ENCODE measurements around the gene LIAS.

Gene LIAS

DNA sequence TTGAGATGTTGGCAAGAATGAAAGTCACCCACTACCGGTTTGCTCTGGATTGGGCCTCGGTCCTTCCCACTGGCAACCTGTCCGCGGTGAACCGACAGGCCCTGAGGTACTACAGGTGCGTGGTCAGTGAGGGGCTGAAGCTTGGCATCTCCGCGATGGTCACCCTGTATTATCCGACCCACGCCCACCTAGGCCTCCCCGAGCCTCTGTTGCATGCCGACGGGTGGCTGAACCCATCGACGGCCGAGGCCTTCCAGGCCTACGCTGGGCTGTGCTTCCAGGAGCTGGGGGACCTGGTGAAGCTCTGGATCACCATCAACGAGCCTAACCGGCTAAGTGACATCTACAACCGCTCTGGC lies 12.4 kb upstream of the LIAS start:
- DNase-seq (ENCODE audit: low read depth) = no peak
- TF ChIP-seq, protein P1, sequence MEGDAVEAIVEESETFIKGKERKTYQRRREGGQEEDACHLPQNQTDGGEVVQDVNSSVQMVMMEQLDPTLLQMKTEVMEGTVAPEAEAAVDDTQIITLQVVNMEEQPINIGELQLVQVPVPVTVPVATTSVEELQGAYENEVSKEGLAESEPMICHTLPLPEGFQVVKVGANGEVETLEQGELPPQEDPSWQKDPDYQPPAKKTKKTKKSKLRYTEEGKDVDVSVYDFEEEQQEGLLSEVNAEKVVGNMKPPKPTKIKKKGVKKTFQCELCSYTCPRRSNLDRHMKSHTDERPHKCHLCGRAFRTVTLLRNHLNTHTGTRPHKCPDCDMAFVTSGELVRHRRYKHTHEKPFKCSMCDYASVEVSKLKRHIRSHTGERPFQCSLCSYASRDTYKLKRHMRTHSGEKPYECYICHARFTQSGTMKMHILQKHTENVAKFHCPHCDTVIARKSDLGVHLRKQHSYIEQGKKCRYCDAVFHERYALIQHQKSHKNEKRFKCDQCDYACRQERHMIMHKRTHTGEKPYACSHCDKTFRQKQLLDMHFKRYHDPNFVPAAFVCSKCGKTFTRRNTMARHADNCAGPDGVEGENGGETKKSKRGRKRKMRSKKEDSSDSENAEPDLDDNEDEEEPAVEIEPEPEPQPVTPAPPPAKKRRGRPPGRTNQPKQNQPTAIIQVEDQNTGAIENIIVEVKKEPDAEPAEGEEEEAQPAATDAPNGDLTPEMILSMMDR (conservative IDR thresholded peaks at IDR 0.05; ENCODE audit: low read depth, low read length) = no peak
- H3K4me3 ChIP-seq (ENCODE audit: low read depth, low read length) = peak overlapping the region; percentile 53

DNA sequence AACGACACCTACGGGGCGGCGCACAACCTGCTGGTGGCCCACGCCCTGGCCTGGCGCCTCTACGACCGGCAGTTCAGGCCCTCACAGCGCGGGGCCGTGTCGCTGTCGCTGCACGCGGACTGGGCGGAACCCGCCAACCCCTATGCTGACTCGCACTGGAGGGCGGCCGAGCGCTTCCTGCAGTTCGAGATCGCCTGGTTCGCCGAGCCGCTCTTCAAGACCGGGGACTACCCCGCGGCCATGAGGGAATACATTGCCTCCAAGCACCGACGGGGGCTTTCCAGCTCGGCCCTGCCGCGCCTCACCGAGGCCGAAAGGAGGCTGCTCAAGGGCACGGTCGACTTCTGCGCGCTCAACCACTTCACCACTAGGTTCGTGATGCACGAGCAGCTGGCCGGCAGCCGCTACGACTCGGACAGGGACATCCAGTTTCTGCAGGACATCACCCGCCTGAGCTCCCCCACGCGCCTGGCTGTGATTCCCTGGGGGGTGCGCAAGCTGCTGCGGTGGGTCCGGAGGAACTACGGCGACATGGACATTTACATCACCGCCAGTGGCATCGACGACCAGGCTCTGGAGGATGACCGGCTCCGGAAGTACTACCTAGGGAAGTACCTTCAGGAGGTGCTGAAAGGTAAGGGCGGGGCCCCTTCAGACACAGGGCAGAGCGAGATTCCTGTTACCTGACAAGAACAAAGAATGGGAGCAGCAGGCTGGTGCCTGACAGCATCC lies 11.8 kb upstream of the LIAS start:
- peak; percentile 79 for DNase-seq (ENCODE audit: low read depth)
- TF ChIP-seq, protein P1 (conservative IDR thresholded peaks at IDR 0.05; ENCODE audit: low read depth, low read length) = peak; percentile 58
- H3K4me3 ChIP-seq (ENCODE audit: low read depth, low read length) = peak overlapping the region; percentile 53

DNA sequence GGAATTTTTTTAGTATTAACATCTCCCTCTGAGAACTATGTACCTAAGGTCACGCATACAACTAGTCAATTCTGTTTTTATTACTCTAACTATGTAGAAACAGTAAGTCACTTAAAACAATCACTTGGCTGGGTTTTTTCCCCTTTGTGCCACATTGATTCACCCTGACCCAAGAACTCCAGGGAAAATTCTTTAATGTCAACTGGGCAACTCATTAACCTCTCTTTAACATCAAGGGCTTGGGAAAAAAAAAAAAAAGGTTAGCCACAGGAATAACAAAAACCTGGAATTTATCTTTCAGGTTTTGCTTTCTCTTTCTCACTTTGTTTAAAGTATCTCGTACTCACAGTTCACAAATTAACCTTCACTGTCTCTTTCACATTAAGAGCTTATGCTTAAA lies 8.2 kb upstream of the LIAS start:
- TF ChIP-seq, protein P1 (conservative IDR thresholded peaks at IDR 0.05; ENCODE audit: low read depth, low read length) = no peak
- H3K4me3 ChIP-seq (ENCODE audit: low read depth, low read length) = no peak overlapping the region
- DNase-seq (ENCODE audit: low read depth) = no peak

DNA sequence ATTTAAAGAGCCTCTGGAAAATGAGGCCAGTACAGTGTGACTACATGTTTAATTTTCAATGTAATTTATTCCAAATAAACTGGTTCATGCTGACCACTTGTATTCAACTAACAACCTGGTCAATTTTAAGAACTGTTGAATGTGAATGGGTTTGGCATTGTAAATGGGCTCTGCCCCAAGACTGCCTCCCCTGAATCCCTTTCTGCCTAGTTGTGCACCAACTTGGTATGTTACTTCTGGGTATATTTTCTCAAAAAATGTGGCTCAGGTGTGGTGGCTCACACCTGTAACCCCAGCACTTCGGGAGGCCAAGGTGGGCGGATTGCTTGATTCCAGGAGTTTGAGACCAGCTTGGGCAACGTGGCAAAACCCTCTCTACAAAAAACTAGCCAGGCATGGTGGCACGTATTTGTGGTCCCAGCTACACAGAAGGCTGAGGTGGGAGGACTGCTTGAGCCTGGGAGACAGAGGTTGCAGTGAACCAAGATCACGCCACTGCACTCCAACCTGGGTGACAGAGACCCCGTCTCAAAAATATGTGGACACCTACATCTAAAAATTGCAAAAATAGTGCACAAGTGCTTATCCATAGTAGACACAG lies 7.3 kb upstream of the LIAS start:
- DNase-seq (ENCODE audit: low read depth) = no peak
- no peak overlapping the region for H3K4me3 ChIP-seq (ENCODE audit: low read depth, low read length)
- TF ChIP-seq, protein P1 (conservative IDR thresholded peaks at IDR 0.05; ENCODE audit: low read depth, low read length) = no peak

DNA sequence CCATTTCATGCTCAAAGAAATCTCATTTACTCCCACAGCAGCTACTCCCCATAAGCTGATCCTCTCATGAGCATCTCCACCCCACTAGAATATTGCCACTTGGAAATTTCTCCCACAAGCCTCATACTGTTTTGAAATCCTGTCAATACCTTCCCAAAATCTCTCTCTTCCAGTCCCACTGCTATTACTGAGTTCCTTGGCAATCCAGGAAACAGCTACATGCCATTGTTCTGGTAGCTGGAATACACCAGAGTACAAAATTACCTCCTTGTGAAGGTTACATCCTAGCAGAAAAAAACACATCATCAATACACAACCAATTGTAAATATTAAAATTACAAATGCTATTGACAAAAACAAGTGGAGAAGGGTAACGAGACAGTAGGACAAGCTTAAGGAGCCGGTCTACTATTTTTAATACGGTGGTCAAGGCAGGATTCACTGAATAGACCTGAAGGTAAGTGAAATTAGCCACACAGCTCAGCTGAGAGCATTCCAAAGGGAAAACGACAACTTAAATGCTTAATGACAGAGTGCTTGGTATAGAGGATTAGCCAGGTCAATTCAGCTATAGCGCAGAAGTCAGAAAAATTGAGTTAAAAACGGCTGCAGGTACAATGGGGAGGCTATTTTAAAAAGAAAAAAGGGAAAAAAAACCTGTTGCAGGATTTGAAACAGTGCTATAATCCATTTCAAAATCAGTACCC lies 6.5 kb upstream of the LIAS start:
- no peak overlapping the region for H3K4me3 ChIP-seq (ENCODE audit: low read depth, low read length)
- DNase-seq (ENCODE audit: low read depth) = no peak
- TF ChIP-seq, protein P1 (conservative IDR thresholded peaks at IDR 0.05; ENCODE audit: low read depth, low read length) = no peak

DNA sequence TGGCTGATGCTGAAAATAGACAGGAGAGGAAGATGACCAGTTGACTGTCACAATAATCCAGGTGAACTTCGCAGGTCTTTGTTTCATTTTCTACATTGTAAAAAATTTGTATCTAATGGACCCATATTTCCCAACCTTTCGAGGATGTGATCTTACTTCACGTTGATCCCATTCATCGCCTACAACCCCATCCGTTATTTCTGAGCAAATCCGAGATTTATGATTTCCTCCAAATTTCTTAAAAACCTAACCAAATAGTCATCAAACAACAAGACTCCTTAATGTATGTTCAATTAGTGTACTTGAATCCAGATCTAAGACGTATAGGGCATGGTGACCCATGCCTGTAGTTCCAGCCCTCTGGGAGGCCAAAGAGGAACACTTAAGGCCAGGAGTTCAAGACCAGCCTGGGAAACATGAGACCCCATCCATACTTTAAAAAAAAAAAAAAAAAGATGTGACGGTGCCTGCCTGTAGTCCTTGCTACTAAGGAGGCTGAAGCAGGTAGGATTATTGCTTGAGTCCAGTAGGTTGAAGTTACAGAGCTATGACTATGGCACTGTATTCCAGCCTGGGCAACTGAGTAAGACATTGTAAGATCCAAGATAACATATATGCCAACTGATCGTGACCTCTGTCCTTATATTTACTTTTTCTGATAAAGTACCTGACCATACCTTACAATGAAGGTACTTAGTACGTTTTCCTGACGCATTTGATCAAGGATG lies 5.8 kb upstream of the LIAS start:
- H3K4me3 ChIP-seq (ENCODE audit: low read depth, low read length) = no peak overlapping the region
- no peak for DNase-seq (ENCODE audit: low read depth)
- TF ChIP-seq, protein P1 (conservative IDR thresholded peaks at IDR 0.05; ENCODE audit: low read depth, low read length) = no peak
